GM19324 (cell line): ENCODE results near the gene NKAIN4.
A peak's percentile ranks its signal among the peaks of the same experiment; 100 is the strongest.

ENCODE experiments used
- ATAC-seq: cut with Tn5 transposase; IDR thresholded peaks from one replicate; pipeline ENCODE4 v1.9.1; 2021; ENCODE audit warnings: mild to moderate bottlenecking, moderate library complexity; ENCODE audit not compliant: unreplicated experiment, low FRiP score

NKAIN4 gene

GRCh38 chr20:63220696-63221399 lies 33.4 kb downstream of the NKAIN4 start:
- ATAC-seq, result no peak

- ATAC-seq, result no peak
Observed at GRCh38 chr20:63219866-63220521, 34.3 kb downstream of the NKAIN4 start.

- ATAC-seq, result no peak
Observed at GRCh38 chr20:63219447-63219821, 34.8 kb downstream of the NKAIN4 start.

- ATAC-seq, result no peak
Observed at GRCh38 chr20:63218701-63219446, 35.4 kb downstream of the NKAIN4 start.

DNA sequence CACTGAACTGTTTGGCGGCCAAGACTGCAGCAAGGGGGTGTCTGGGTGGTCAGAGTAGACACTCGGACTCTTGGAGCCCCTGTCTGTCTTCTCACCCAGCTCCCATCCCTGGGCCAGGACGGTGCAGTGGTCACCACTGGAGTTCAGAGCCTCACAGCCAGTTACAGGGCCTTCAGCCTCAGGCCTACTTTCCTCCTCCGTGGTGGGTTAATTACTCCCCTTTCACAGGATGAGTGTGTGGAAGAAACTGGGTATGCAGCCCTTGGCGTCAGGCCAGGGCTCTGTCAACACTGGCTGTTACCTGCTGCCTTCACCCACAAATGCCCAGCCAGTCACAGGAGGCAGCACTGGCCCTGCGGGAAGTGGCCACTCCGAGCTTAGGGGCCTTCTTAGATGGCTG lies 36.6 kb downstream of the NKAIN4 start:
- ATAC-seq, result no peak

GRCh38 chr20:63216849-63217471 lies 37.3 kb downstream of the NKAIN4 start:
- no peak for ATAC-seq

GRCh38 chr20:63216041-63216848 lies 38.0 kb downstream of the NKAIN4 start, which contains the start of gene YTHDF1:
Gene YTHDF1, minus strand, starts transcription at chr20:63216131. Its CDS starts 239 bp downstream, at chr20:63215892.
- ATAC-seq, result peak; percentile 88

- ATAC-seq, result no peak
Observed at GRCh38 chr20:63215101-63216040, 38.9 kb downstream of the NKAIN4 start.

- no peak for ATAC-seq
Observed at GRCh38 chr20:63214514-63214913, 39.7 kb downstream of the NKAIN4 start.

- ATAC-seq, result no peak
Observed at GRCh38 chr20:63212792-63213191, 41.5 kb downstream of the NKAIN4 start.

- ATAC-seq, result no peak
Observed at GRCh38 chr20:63212393-63212730, 41.9 kb downstream of the NKAIN4 start.

- ATAC-seq, result no peak
Observed at GRCh38 chr20:63210011-63210605, 44.2 kb downstream of the NKAIN4 start.

GRCh38 chr20:63208346-63208909 lies 45.8 kb downstream of the NKAIN4 start:
- ATAC-seq, result no peak

GRCh38 chr20:63206878-63207277 lies 47.4 kb downstream of the NKAIN4 start:
- ATAC-seq, result no peak

DNA sequence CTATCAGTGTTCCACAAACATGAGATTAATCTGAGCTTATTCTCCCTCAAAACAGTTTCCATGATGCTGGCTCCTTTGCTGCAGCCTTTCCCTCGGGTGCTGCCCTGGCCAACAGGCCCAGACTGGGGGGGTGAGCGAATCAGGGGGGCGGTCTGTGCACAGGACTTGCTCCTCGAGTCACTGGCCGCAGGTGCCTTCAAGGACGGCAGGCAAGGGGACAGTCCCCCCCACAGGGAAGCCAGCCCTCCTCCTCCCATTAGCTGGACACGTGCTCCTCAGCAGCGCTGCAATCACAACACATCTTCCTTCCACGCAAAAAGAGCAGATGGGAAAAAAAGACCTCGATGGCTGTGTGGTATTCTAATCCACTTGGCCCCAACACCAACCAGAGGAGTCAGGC lies 48.4 kb downstream of the NKAIN4 start:
- ATAC-seq, result no peak

DNA sequence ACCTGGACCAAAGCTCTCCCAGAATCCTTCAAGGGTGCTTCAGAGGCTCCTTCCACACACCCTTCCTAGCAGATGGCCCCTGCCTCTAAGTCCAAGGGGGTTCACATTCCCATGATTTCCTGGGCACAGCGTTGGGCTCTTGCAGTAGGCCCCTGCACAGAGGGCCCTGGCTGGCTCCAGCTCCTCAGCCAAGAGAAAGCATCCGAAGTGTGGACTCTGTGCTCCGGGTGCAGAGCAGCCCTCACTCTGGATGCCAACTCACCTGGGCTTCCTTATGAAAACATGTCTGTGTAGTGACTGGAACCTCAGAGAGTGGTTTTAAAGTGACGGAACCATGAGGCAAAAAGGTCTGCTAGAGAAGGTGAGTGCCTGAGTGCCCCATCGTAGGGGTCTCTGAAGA lies 49.9 kb downstream of the NKAIN4 start:
- no peak for ATAC-seq

DNA sequence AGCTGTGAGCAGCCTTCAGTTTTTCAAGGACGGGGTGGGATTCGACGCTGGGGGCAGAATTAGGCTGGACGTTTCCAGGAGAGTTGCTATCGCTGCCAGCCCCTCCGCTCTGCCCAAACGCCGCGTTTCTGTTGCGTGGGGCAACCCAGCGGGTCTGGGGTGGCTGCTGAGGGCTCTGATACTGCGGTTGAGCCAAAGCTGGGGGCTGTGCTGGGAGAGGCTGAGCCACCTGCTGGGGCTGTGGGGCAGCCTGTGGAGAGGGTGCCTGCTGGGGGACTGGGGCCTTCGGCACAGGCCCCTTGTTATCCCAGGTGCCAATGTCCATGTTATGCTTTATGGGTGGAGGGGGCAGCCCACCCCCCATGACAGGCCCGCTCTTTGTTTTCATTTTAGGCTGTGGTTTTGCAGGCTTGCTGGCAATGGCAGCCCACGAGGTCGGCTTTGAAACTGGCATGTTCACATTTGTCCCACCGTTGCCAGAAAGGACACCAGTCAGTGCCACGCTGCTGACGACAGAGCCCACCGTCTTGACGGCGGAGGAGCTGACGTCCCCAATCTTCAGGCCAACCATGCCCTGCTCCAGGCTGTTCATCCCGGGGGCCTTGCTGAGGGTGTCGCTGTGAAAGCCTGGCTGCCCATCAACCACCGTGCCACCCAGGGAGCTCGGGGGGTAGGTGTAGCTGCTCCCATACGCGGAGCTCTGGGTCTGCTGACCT lies 51.3 kb downstream of the NKAIN4 start:
- no peak for ATAC-seq

- no peak for ATAC-seq
Observed at GRCh38 chr20:63202021-63202420, 52.2 kb downstream of the NKAIN4 start.
